HEK293 (cell line): Measurements from ENCODE around the gene LIPH.
"Not testable (repeated sequence)": the region's sequence is repeated elsewhere in the genome, so short reads cannot be mapped to it uniquely, and the experiment has no call there.

Experiments
- CTCF ChIA-PET: fragments of 350-600 bp; formaldehyde crosslinking; extraction: SDS; loops from one replicate; lab custom pipeline; 2021; ENCODE audit warnings: antibody characterized with exemption; lab: Yijun Ruan, JAX
- POLR2A ChIA-PET: fragments of 300-600 bp; formaldehyde crosslinking; extraction: SDS; loops from one replicate; lab custom pipeline; 2020; ENCODE audit warnings: antibody characterized with exemption, inconsistent platforms; lab: Yijun Ruan, JAX
- H3K27ac ChIP-seq: fragments of 200-500 bp; sonication (Bioruptor generic); 2 replicates; pipeline ENCODE4 v1.5.1; 2014; ENCODE audit warnings: low read depth, low read length, control low read depth, inconsistent platforms; ENCODE audit errors: extremely low read depth
- H3K36me3 ChIP-seq, 2 experiments: fragments of 200-500 bp in 1 of 2; sonication (Bioruptor generic) in 1 of 2; 1 replicate in 1 of 2; 2 replicates in 1 of 2; pipeline ENCODE4 v1.5.1; 2014 to 2017; ENCODE audit warnings: inconsistent platforms in 2 of 2, low read length in 2 of 2; ENCODE audit not compliant: control insufficient read depth in 2 of 2, insufficient read depth in 1 of 2
- H3K4me1 ChIP-seq: fragments of 200-500 bp; sonication (Bioruptor generic); 2 replicates; pipeline ENCODE4 v1.5.1; 2014; ENCODE audit warnings: mild to moderate bottlenecking, low read length, inconsistent platforms; ENCODE audit not compliant: control insufficient read depth, insufficient read depth
- H3K4me3 ChIP-seq: 2 replicates; pipeline ENCODE4 v1.5.1; 2011; ENCODE audit warnings: low read depth, mild to moderate bottlenecking, control low read depth, low read length, moderate library complexity
- H3K9me3 ChIP-seq: fragments of 200-500 bp; sonication (Bioruptor generic); 2 replicates; pipeline ENCODE4 v1.5.1; 2014; ENCODE audit warnings: low read depth, low read length, inconsistent platforms; ENCODE audit not compliant: control insufficient read depth, insufficient read depth
- GLIS1 ChIP-seq: fragments of 450-650 bp; formaldehyde crosslinking; IDR thresholded peaks from 2 replicates; pipeline ENCODE4 v1.5.1; 2016; ENCODE audit warnings: missing biosample characterization, missing genetic modification characterization
- SCRT1 ChIP-seq: fragments of 450-650 bp; formaldehyde crosslinking; IDR thresholded peaks from 2 replicates; pipeline ENCODE4 v1.5.1; 2016; ENCODE audit warnings: missing biosample characterization, missing genetic modification characterization, borderline replicate concordance
- SCRT2 ChIP-seq: fragments of 450-650 bp; formaldehyde crosslinking; IDR thresholded peaks from 2 replicates; pipeline ENCODE4 v1.5.1; 2016; ENCODE audit warnings: missing biosample characterization, missing genetic modification characterization
- WT1 ChIP-seq: fragments of 450-650 bp; formaldehyde crosslinking; IDR thresholded peaks from 2 replicates; pipeline ENCODE4 v1.5.1; 2016; ENCODE audit warnings: missing biosample characterization, missing genetic modification characterization
- ZBTB17 ChIP-seq: fragments of 450-650 bp; formaldehyde crosslinking; IDR thresholded peaks from 2 replicates; pipeline ENCODE4 v1.5.1; 2016; ENCODE audit warnings: missing biosample characterization, missing genetic modification characterization
- ZBTB48 ChIP-seq: fragments of 450-650 bp; formaldehyde crosslinking; IDR thresholded peaks from 2 replicates; pipeline ENCODE4 v1.5.1; 2016; ENCODE audit warnings: missing biosample characterization, missing genetic modification characterization
- ZEB2 ChIP-seq: fragments of 450-650 bp; formaldehyde crosslinking; IDR thresholded peaks from 2 replicates; pipeline ENCODE4 v1.5.1; 2016; ENCODE audit warnings: missing biosample characterization, missing genetic modification characterization
- ZFP37 ChIP-seq: fragments of 450-650 bp; formaldehyde crosslinking; IDR thresholded peaks from 2 replicates; pipeline ENCODE4 v1.5.1; 2016; ENCODE audit warnings: missing biosample characterization, missing genetic modification characterization
- ZNF2 ChIP-seq: fragments of 450-650 bp; formaldehyde crosslinking; IDR thresholded peaks from 2 replicates; pipeline ENCODE4 v1.5.1; 2016; ENCODE audit warnings: missing biosample characterization, missing genetic modification characterization
- ZNF335 ChIP-seq: fragments of 450-650 bp; formaldehyde crosslinking; conservative IDR thresholded peaks from 2 replicates; pipeline ENCODE4 v1.5.1; 2016; ENCODE audit warnings: missing biosample characterization, missing genetic modification characterization
- ZNF341 ChIP-seq: fragments of 450-650 bp; formaldehyde crosslinking; IDR thresholded peaks from 2 replicates; pipeline ENCODE4; 2016; ENCODE audit warnings: low read depth, missing biosample characterization, missing genetic modification characterization
- ZNF558 ChIP-seq: fragments of 450-650 bp; formaldehyde crosslinking; IDR thresholded peaks from 2 replicates; pipeline ENCODE4 v1.5.1; 2016; ENCODE audit warnings: missing biosample characterization, missing genetic modification characterization
- ZNF654 ChIP-seq: fragments of 450-650 bp; formaldehyde crosslinking; IDR thresholded peaks from 2 replicates; pipeline ENCODE4 v1.5.1; 2016; ENCODE audit warnings: low read depth, missing biosample characterization, missing genetic modification characterization
- ZNF660 ChIP-seq: fragments of 450-650 bp; IDR thresholded peaks from 2 replicates; pipeline ENCODE4 v1.5.1; 2018; ENCODE audit warnings: missing biosample characterization, mild to moderate bottlenecking, missing genetic modification characterization
- ZSCAN30 ChIP-seq: fragments of 450-650 bp; IDR thresholded peaks from 2 replicates; pipeline ENCODE4 v1.5.1; 2018; ENCODE audit warnings: missing biosample characterization, mild to moderate bottlenecking, missing genetic modification characterization, moderate library complexity
- TF ChIP-seq, protein P1 (sequence below): fragments of 450-650 bp; formaldehyde crosslinking; IDR thresholded peaks from 2 replicates; pipeline ENCODE4 v1.5.1; 2017; ENCODE audit warnings: missing biosample characterization, missing genetic modification characterization
- TF ChIP-seq, protein P2 (sequence below): fragments of 450-650 bp; formaldehyde crosslinking; IDR thresholded peaks from 2 replicates; pipeline ENCODE4 v1.5.1; 2016; ENCODE audit warnings: missing biosample characterization, missing genetic modification characterization
- TF ChIP-seq, protein P3 (sequence below): fragments of 450-650 bp; formaldehyde crosslinking; IDR thresholded peaks from 2 replicates; pipeline ENCODE4 v1.5.1; 2017; ENCODE audit warnings: missing biosample characterization, missing genetic modification characterization
- TF ChIP-seq, protein P4 (sequence below): fragments of 450-650 bp; formaldehyde crosslinking; IDR thresholded peaks from 2 replicates; pipeline ENCODE4 v1.5.1; 2016; ENCODE audit warnings: missing biosample characterization, missing genetic modification characterization

The LIPH gene

DNA sequence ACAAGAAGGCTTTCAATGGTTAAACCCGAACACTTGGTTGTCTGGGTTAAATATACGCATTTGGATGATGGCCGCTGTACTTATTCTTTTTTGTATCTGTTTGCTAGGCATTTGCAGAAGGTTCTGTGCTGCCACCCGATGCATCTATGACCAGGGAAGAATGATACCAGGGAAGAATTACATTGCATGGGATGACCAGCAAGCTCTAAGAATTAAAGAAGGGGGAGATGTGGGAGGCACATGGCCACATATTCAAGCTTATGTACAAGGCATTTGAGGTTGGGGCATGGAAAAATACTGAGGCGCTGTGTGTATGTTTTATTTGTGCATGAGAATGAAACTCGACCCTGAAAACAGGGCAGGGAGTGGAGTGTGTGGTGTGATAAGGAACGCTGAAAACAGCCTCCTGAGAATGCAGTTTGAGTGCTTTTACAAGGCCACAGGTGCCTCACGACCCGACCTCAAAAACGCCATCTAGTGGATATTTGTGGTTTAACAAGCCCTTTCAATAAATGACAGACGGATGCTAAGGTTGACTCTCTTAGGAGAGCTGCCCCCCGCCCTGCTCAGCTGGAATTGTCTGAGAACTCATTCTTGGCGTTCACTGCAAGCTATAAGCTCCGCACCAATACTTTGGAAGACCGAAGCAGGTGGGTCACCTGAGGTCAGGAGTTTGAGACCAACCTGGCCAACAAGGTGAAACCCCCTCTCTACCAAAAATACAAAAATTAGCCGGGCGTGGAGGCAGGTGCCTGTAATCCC is 22.9 kb upstream of the LIPH start:
- not testable (repeated sequence) for H3K9me3 ChIP-seq, H3K4me1 ChIP-seq, H3K36me3 ChIP-seq, H3K27ac ChIP-seq, H3K4me3 ChIP-seq
- 0 out of 2 replicates have a peak, but pooled peaks have one; percentile 47 for TF ChIP-seq ZFP37 (tag by site-specific recombination)
- TF ChIP-seq ZNF660 (tag by site-specific recombination): peak; percentile 52; the same call in 1 of the 2 replicates
- TF ChIP-seq, protein P1, sequence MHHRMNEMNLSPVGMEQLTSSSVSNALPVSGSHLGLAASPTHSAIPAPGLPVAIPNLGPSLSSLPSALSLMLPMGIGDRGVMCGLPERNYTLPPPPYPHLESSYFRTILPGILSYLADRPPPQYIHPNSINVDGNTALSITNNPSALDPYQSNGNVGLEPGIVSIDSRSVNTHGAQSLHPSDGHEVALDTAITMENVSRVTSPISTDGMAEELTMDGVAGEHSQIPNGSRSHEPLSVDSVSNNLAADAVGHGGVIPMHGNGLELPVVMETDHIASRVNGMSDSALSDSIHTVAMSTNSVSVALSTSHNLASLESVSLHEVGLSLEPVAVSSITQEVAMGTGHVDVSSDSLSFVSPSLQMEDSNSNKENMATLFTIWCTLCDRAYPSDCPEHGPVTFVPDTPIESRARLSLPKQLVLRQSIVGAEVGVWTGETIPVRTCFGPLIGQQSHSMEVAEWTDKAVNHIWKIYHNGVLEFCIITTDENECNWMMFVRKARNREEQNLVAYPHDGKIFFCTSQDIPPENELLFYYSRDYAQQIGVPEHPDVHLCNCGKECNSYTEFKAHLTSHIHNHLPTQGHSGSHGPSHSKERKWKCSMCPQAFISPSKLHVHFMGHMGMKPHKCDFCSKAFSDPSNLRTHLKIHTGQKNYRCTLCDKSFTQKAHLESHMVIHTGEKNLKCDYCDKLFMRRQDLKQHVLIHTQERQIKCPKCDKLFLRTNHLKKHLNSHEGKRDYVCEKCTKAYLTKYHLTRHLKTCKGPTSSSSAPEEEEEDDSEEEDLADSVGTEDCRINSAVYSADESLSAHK (tag by site-specific recombination): 0 out of 2 replicates have a peak, but pooled peaks have one; percentile 14
- peak; percentile 36 for TF ChIP-seq GLIS1 (tag by site-specific recombination)
- TF ChIP-seq ZBTB48 (tag by site-specific recombination): 0 out of 2 replicates have a peak, but pooled peaks have one; percentile 25
- peak; percentile 31; the same call in 1 of the 2 replicates for TF ChIP-seq ZNF558 (tag by site-specific recombination)
- TF ChIP-seq ZSCAN30 (tag by site-specific recombination): 0 out of 2 replicates have a peak, but pooled peaks have one; percentile 8
- peak; percentile 35; the same call in 1 of the 2 replicates for TF ChIP-seq ZNF335 (tag by site-specific recombination)
- TF ChIP-seq ZBTB17 (tag by site-specific recombination): peak; percentile 65; the same call in 1 of the 2 replicates
- TF ChIP-seq, protein P2, sequence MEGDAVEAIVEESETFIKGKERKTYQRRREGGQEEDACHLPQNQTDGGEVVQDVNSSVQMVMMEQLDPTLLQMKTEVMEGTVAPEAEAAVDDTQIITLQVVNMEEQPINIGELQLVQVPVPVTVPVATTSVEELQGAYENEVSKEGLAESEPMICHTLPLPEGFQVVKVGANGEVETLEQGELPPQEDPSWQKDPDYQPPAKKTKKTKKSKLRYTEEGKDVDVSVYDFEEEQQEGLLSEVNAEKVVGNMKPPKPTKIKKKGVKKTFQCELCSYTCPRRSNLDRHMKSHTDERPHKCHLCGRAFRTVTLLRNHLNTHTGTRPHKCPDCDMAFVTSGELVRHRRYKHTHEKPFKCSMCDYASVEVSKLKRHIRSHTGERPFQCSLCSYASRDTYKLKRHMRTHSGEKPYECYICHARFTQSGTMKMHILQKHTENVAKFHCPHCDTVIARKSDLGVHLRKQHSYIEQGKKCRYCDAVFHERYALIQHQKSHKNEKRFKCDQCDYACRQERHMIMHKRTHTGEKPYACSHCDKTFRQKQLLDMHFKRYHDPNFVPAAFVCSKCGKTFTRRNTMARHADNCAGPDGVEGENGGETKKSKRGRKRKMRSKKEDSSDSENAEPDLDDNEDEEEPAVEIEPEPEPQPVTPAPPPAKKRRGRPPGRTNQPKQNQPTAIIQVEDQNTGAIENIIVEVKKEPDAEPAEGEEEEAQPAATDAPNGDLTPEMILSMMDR: peak; percentile 55
- TF ChIP-seq ZNF2 (tag by site-specific recombination): peak; percentile 87
- peak; percentile 74 for TF ChIP-seq ZNF654 (tag by site-specific recombination)
- peak; percentile 54; the same call in 1 of the 2 replicates for TF ChIP-seq ZEB2 (tag by site-specific recombination)
- TF ChIP-seq ZNF341 (tag by site-specific recombination): peak; percentile 70; the same call in 1 of the 2 replicates
- peak; percentile 81 for TF ChIP-seq WT1
- peak; percentile 97 for TF ChIP-seq SCRT2
- TF ChIP-seq, protein P3, sequence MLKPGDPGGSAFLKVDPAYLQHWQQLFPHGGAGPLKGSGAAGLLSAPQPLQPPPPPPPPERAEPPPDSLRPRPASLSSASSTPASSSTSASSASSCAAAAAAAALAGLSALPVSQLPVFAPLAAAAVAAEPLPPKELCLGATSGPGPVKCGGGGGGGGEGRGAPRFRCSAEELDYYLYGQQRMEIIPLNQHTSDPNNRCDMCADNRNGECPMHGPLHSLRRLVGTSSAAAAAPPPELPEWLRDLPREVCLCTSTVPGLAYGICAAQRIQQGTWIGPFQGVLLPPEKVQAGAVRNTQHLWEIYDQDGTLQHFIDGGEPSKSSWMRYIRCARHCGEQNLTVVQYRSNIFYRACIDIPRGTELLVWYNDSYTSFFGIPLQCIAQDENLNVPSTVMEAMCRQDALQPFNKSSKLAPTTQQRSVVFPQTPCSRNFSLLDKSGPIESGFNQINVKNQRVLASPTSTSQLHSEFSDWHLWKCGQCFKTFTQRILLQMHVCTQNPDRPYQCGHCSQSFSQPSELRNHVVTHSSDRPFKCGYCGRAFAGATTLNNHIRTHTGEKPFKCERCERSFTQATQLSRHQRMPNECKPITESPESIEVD (tag by site-specific recombination): peak; percentile 50; the same call in 1 of the 2 replicates
- TF ChIP-seq, protein P4, sequence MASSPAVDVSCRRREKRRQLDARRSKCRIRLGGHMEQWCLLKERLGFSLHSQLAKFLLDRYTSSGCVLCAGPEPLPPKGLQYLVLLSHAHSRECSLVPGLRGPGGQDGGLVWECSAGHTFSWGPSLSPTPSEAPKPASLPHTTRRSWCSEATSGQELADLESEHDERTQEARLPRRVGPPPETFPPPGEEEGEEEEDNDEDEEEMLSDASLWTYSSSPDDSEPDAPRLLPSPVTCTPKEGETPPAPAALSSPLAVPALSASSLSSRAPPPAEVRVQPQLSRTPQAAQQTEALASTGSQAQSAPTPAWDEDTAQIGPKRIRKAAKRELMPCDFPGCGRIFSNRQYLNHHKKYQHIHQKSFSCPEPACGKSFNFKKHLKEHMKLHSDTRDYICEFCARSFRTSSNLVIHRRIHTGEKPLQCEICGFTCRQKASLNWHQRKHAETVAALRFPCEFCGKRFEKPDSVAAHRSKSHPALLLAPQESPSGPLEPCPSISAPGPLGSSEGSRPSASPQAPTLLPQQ (tag by site-specific recombination): 0 out of 2 replicates have a peak, but pooled peaks have one; percentile 24
- peak; percentile 97 for TF ChIP-seq SCRT1 (tag by site-specific recombination)
- CTCF ChIA-PET: interaction anchor here (0.6 to 3.5 kb wide), 18 partner anchors 9 to 273 kb away, joined by 3 to 30 read pairs (median 4); partner anchors contain the start of gene SENP2
- POLR2A ChIA-PET: interaction anchor here (0.8 to 2.0 kb wide), 3 partner anchors 11 to 76 kb away, joined by 3 to 8 read pairs (median 5); partner anchors contain the start of genes SENP2 and TMEM41A
